ENCODE measurements around the gene MORN1.

GRCh38 chr1:2412395-2412772 lies 21.0 kb upstream of the MORN1 start, which contains the start of gene PEX10:
- TF ChIP-seq CTCF (IDR thresholded peaks at IDR 0.05) = peak in 1 of 4 experiments; percentile 5
- TF ChIP-seq POLR2A (IDR thresholded peaks at IDR 0.05) = peak in 1 of 2 donors; percentile 74

All from uterus (tissue), 2 donors.